Naive thymus-derived CD4-positive, alpha-beta T cell (primary cell): Measurements from ENCODE around the gene ZBTB20. TPM values are rescaled to one million over a fixed set of nuclear protein-coding genes. Genes with fewer than 3 reads are reported as not detected.

ENCODE experiments used
- ATAC-seq: fragments of 150-1000 bp; cut with Tn5 transposase; 2 replicates; pipeline ENCODE4 v1.10.0; 2021; ENCODE audit warnings: mild to moderate bottlenecking, moderate library complexity
- CTCF ChIA-PET: fragments of 350-600 bp; sonication (Branson Sonifier 250); formaldehyde crosslinking; loops from one replicate; lab custom pipeline; 2021; ENCODE audit warnings: antibody characterized with exemption; lab: Charles Lee
- POLR2A ChIA-PET: fragments of 350-600 bp; sonication (Branson Sonifier 250); formaldehyde crosslinking; loops from one replicate; lab custom pipeline; 2021; ENCODE audit warnings: antibody characterized with exemption, inconsistent platforms; lab: Charles Lee
- DNase-seq, 9 donors: peaks; one replicate each; pipeline versions ENCODE4 v3.0.0 to v3.0.0-alpha.2; 2020 to 2022; ENCODE audit warnings: mixed read lengths in 1 of 9
- H3K27ac ChIP-seq: one replicate; pipeline ENCODE4 v1.7.0; 2013; ENCODE audit warnings: mild to moderate bottlenecking, low read depth, low read length, moderate library complexity
- H3K27me3 ChIP-seq, 2 donors: one replicate each; pipeline ENCODE4 v1.7.0; 2013; ENCODE audit warnings: low read length in 2 of 2, mild to moderate bottlenecking in 2 of 2, moderate library complexity in 2 of 2; ENCODE audit not compliant: control insufficient read depth in 2 of 2, insufficient read depth in 2 of 2
- H3K36me3 ChIP-seq, 3 experiments: 1 replicate in 2 of 3; 2 replicates in 1 of 3; pipeline ENCODE4 v1.7.0; 2013; ENCODE audit warnings: low read length in 3 of 3, mild to moderate bottlenecking in 3 of 3, moderate library complexity in 1 of 3; ENCODE audit not compliant: insufficient read depth in 3 of 3, control insufficient read depth in 2 of 3
- H3K4me1 ChIP-seq, 2 donors: one replicate each; pipeline ENCODE4 v1.7.0; 2013; ENCODE audit warnings: low read length in 2 of 2, mild to moderate bottlenecking in 2 of 2, moderate library complexity in 1 of 2; ENCODE audit not compliant: control insufficient read depth in 2 of 2, insufficient read depth in 2 of 2
- H3K4me3 ChIP-seq: 2 replicates; pipeline ENCODE4 v1.7.0; 2013; ENCODE audit warnings: mild to moderate bottlenecking, low read length
- H3K9me3 ChIP-seq, 3 experiments: 1 replicate in 2 of 3; 2 replicates in 1 of 3; pipeline ENCODE4 v1.7.0; 2013; ENCODE audit warnings: low read length in 3 of 3; ENCODE audit not compliant: control insufficient read depth in 2 of 3
- H3K27ac Mint-ChIP-seq, 9 donors: one replicate each; pipeline ENCODE4 v1.8.0; 2020 to 2022; ENCODE audit warnings: mixed read lengths in 9 of 9, mild to moderate bottlenecking in 8 of 9, moderate library complexity in 5 of 9, inconsistent platforms in 2 of 9
- H3K27me3 Mint-ChIP-seq, 5 donors: one replicate each; pipeline ENCODE4 v1.8.0; 2021 to 2022; ENCODE audit warnings: mixed read lengths in 5 of 5, mild to moderate bottlenecking in 1 of 5
- H3K36me3 Mint-ChIP-seq, 5 donors: one replicate each; pipeline ENCODE4 v1.8.0; 2020 to 2022; ENCODE audit warnings: mixed read lengths in 5 of 5, mild to moderate bottlenecking in 3 of 5, inconsistent platforms in 1 of 5
- H3K4me1 Mint-ChIP-seq, 7 donors: one replicate each; pipeline ENCODE4 v1.8.0; 2020 to 2022; ENCODE audit warnings: mixed read lengths in 7 of 7, mild to moderate bottlenecking in 3 of 7, inconsistent platforms in 1 of 7
- H3K4me3 Mint-ChIP-seq, 10 donors: one replicate each; pipeline ENCODE4 v1.8.0; 2020 to 2022; ENCODE audit warnings: mild to moderate bottlenecking in 10 of 10, mixed read lengths in 10 of 10, moderate library complexity in 6 of 10, inconsistent platforms in 2 of 10
- H3K9me3 Mint-ChIP-seq, 11 donors: one replicate each; pipeline ENCODE4 v1.8.0; 2020 to 2022; ENCODE audit warnings: mixed read lengths in 11 of 11, mild to moderate bottlenecking in 4 of 11, inconsistent platforms in 1 of 11, moderate library complexity in 1 of 11
- intact Hi-C, 2 donors: fragments of 100-400 bp; cut with micrococcal nuclease; formaldehyde crosslinking; loops; one replicate each; pipeline ENCODE4 v1.15.1; 2023
- polyA plus RNA-seq, 2 donors: library from polyadenylated mRNA; unstranded; fragments of 300-500 nt; fragmentation: Illumina TruSeq; gene quantifications; one replicate each; pipeline ENCODE4 v1.2.3, GENCODE V29; 2021
- total RNA-seq, 6 experiments: library from RNA in 5 of 6; stranded (reverse) in 5 of 6; gene quantifications; 1 replicate in 5 of 6; 2 replicates in 1 of 6; pipeline ENCODE4 v1.2.3 and lab custom pipeline; 2021 to 2026

Gene ZBTB20
- total and polyA plus RNA-seq, 7 experiments from 2014 or later = 14.9 to 69.5 (median 59.2) TPM

DNA sequence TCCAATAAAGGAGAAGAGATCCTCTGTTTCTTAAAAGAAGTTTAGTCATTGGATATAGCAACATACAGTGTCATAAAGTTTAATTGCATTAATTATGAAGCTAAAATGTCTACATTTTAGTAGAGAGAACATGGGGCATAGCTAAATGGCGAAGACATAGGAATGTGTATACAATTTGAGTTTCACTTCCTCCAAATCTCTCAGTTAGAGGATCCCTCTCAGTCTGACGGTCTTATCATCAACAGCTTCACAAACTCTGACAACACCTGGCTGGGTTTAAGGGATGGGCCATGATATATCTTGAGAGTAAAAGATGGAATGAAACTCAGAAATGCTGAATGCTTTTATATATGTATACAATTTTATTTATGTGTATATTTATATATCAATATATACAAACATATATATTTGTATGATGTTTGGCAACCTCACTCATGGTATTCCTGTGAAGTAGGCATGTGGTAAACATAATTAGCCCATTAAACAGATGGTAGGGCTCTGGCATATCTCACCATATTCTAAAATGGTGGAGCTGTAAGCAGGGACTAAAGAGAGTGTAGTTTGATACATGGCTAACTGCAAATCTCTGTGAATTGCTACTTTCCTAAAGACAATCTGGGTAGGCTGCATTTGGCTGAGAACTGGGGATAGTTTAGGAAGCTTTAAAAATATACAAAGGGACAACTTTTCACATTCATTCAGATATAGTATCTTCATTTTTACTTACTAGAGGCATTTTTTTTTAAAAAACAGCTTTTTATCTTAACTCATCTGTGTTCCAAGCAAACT, 741.7 kb downstream of the ZBTB20 start:
- ChIA-PET POLR2A (interaction anchor here (0.6 kb wide), 2 partner anchors 19 to 365 kb away, joined by 3 to 4 read pairs; no protein-coding TSS in a partner anchor), CTCF (interaction anchor here (1.1 kb wide), 1 partner anchor 13 kb away, joined by 3 read pairs; no protein-coding TSS in a partner anchor)
- Histone ChIP-seq H3K36me3 (no peaks in the 10 kb centered on the region), H3K27me3 (no peaks in the 10 kb centered on the region), H3K4me1 (no peaks in the 10 kb centered on the region), H3K9me3 (no peaks in the 10 kb centered on the region), H3K27ac (no peak overlapping the region), H3K4me3 (no peak overlapping the region)
- intact Hi-C loops = no loop called here
- Mint-ChIP-seq H3K9me3 (no peaks in the 10 kb centered on the region), H3K27me3 (peaks cover 0 to 5% (median 0%) of the 10 kb centered on the region in 5 donors), H3K4me1 (peaks cover 0 to 4% (median 0%) of the 10 kb centered on the region in 7 donors), H3K4me3 (no peak overlapping the region), H3K36me3 (peaks cover 0 to 3% (median 2%) of the 10 kb centered on the region in 5 donors), H3K27ac (no peak overlapping the region)
- DNase-seq = no peak
- ATAC-seq = no peak

DNA sequence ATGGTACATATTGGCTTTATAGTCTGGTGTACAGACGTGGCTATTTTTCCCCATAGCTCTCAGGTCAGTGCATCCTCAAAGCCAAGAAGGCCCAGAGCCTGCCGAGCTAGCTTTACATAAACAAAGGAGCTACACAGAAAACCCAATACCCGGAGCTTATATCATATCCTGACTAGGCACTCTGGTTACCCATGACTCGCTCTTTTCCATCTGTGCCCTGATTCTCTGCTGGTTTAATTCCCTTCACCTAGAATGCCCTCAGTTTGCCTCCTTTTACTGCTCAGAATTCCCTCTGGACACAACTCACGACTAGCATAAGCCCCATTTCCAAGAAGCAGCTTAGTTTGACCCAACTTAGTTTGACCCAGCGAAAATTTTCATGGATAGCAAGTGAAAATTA, 742.5 kb downstream of the ZBTB20 start:
- Mint-ChIP-seq H3K9me3 (no peaks in the 10 kb centered on the region), H3K27me3 (peaks cover 0 to 5% (median 0%) of the 10 kb centered on the region in 5 donors), H3K4me1 (peaks cover 0 to 2% (median 0%) of the 10 kb centered on the region in 7 donors), H3K27ac (no peak overlapping the region), H3K36me3 (peaks cover 0 to 3% (median 0%) of the 10 kb centered on the region in 5 donors), H3K4me3 (no peak overlapping the region)
- ATAC-seq = no peak
- intact Hi-C loops = no loop called here
- POLR2A ChIA-PET = interaction anchor here (0.6 kb wide), 1 partner anchor 20 kb away, joined by 3 read pairs; no protein-coding TSS in a partner anchor
- no peaks in the 10 kb centered on the region for H3K36me3 ChIP-seq
- H3K9me3 ChIP-seq = no peaks in the 10 kb centered on the region
- H3K4me1 ChIP-seq = no peaks in the 10 kb centered on the region
- CTCF ChIA-PET = no interaction called here
- no peaks in the 10 kb centered on the region for H3K27me3 ChIP-seq
- H3K27ac ChIP-seq = no peak overlapping the region
- no peak for DNase-seq
- no peak overlapping the region for H3K4me3 ChIP-seq

DNA sequence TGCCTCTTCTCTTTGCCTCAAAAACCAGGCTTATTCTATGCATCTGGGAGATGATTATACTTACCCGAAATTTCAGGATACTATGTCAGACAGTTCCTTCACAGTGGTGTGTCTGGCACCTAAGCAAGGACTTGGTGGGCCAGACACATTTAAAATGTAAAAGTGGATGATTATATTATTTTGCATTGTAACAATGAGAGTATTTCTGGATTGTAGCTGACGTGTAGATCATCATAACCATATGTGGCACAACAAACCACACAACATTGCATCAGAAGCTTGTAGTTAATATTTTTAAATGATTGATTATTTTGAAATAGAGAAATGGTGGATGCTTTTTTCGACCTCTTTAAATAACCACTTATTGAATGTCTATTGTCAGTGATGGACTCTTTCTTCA, 744.2 kb downstream of the ZBTB20 start:
- no peak overlapping the region for H3K4me3 ChIP-seq
- H3K4me1 ChIP-seq = no peaks in the 10 kb centered on the region
- no peaks in the 10 kb centered on the region for H3K9me3 ChIP-seq
- no peak overlapping the region for H3K27ac ChIP-seq
- Mint-ChIP-seq H3K27me3 (peaks cover 0 to 2% (median 0%) of the 10 kb centered on the region in 5 donors), H3K9me3 (no peaks in the 10 kb centered on the region), H3K27ac (no peak overlapping the region), H3K4me1 (peaks cover 0 to 3% (median 0%) of the 10 kb centered on the region in 7 donors), H3K36me3 (peaks cover 0 to 3% (median 0%) of the 10 kb centered on the region in 5 donors), H3K4me3 (no peak overlapping the region)
- DNase-seq = no peak
- CTCF ChIA-PET = no interaction called here
- H3K36me3 ChIP-seq = no peaks in the 10 kb centered on the region
- POLR2A ChIA-PET = no interaction called here
- intact Hi-C loops = no loop called here
- no peak for ATAC-seq
- no peaks in the 10 kb centered on the region for H3K27me3 ChIP-seq

DNA sequence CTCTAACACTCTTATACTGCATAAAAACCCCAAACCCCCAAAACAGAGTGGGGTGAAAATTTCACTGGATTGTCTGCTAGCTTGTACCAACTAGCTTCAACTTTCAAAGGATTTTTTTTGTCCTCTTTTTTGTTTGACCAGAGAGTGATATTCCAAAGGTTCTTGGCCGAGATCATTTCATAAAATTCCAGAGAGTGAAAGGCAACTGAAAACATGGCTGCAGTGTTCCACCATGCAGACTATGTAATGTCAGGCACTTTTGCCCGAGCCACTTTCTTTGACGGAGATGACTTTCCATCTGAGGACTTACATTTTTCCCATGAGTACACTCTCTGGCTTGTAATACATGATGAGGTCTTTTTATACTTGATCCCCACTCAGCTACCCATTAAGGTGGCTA, 745.7 kb downstream of the ZBTB20 start:
- POLR2A ChIA-PET = no interaction called here
- no peak overlapping the region for H3K27ac Mint-ChIP-seq
- CTCF ChIA-PET = interaction anchor here (1.3 kb wide), 1 partner anchor 18 kb away, joined by 4 read pairs; no protein-coding TSS in a partner anchor

DNA sequence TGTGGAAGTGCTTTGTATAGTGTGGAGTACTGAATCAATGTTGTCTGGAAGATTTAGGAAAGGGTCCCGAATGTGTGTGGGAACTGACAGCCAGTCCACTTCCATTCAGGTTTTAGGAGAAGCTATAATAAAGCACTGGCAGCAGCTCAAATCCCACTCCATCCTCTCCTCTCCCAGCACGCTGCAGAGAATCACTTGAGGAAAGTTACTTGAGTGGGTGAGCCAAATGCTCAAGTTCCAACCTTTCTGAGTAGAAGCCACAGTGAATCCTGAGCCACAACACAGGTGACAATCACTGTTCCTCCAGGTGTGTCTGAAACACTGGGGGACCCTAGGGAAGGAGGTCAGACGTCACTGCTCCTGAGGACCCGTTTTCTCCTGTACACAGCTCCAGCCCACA, 746.7 kb downstream of the ZBTB20 start:
- POLR2A ChIA-PET = no interaction called here
- Mint-ChIP-seq H3K4me3 (no peak overlapping the region), H3K9me3 (no peaks in the 10 kb centered on the region), H3K27me3 (no peaks in the 10 kb centered on the region), H3K36me3 (peaks cover 0 to 3% (median 0%) of the 10 kb centered on the region in 5 donors), H3K4me1 (peaks cover 0 to 10% (median 4%) of the 10 kb centered on the region in 7 donors), H3K27ac (no peak overlapping the region)
- Histone ChIP-seq H3K27ac (no peak overlapping the region), H3K4me1 (no peaks in the 10 kb centered on the region), H3K36me3 (no peaks in the 10 kb centered on the region), H3K9me3 (no peaks in the 10 kb centered on the region), H3K27me3 (no peaks in the 10 kb centered on the region), H3K4me3 (no peak overlapping the region)
- CTCF ChIA-PET = interaction anchor here (0.6 to 1.3 kb wide), 2 partner anchors 19 to 187 kb away, joined by 3 to 4 read pairs; no protein-coding TSS in a partner anchor
- DNase-seq = no peak
- intact Hi-C loops = no loop called here
- ATAC-seq = no peak

More for the DNA sequence above, 745.7 kb downstream of the ZBTB20 start:
- Mint-ChIP-seq H3K4me1 (peaks cover 0 to 10% (median 4%) of the 10 kb centered on the region in 7 donors), H3K9me3 (no peaks in the 10 kb centered on the region), H3K36me3 (peaks cover 0 to 3% (median 0%) of the 10 kb centered on the region in 5 donors), H3K27me3 (peaks cover 0 to 1% (median 0%) of the 10 kb centered on the region in 5 donors), H3K4me3 (no peak overlapping the region)
- Histone ChIP-seq H3K36me3 (no peaks in the 10 kb centered on the region), H3K9me3 (no peaks in the 10 kb centered on the region), H3K27ac (no peak overlapping the region), H3K4me3 (no peak overlapping the region), H3K4me1 (no peaks in the 10 kb centered on the region), H3K27me3 (no peaks in the 10 kb centered on the region)
- DNase-seq (no peak), ATAC-seq (no peak)
- intact Hi-C loops = no loop called here

DNA sequence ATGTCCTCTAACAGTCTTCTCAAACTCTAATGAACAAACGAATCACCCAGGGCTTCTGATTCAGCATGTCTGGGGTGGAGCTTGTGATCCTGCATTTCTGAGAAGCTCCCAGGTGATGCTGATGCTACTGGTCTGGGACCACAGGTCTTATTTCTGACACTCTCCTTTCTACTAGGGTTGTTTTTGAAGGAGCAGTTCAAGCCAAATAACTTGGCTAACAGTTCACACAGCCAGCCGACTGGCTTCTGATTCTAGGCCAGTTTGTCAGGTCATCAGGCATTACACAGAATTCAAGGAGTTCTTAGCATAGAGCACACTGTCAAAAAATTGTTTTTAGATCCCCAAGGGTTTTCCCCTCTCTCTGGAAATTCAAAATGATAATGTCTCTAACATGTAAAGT, 752.5 kb downstream of the ZBTB20 start:
- Mint-ChIP-seq H3K27me3 (no peaks in the 10 kb centered on the region), H3K9me3 (no peaks in the 10 kb centered on the region), H3K27ac (no peak overlapping the region), H3K4me3 (no peak overlapping the region), H3K36me3 (peaks cover 0 to 4% (median 0%) of the 10 kb centered on the region in 5 donors), H3K4me1 (peaks cover 6 to 41% (median 27%) of the 10 kb centered on the region in 7 donors)
- no peak overlapping the region for H3K4me3 ChIP-seq
- POLR2A ChIA-PET = no interaction called here
- no peaks in the 10 kb centered on the region for H3K4me1 ChIP-seq
- no peaks in the 10 kb centered on the region for H3K27me3 ChIP-seq
- no peak for ATAC-seq
- intact Hi-C loops = no loop called here
- DNase-seq = no peak
- CTCF ChIA-PET = interaction anchor here (1.9 kb wide), 1 partner anchor 10 kb away, joined by 6 read pairs; no protein-coding TSS in a partner anchor
- no peaks in the 10 kb centered on the region for H3K36me3 ChIP-seq
- H3K9me3 ChIP-seq = no peaks in the 10 kb centered on the region
- no peak overlapping the region for H3K27ac ChIP-seq
